SU-DHL-6 (cell line): Measurements from ENCODE around the gene HID1.

Experiments used
- CTCF ChIP-seq: fragments of 200-600 bp; sonication (generic); IDR thresholded peaks from one replicate; pipeline ENCODE4 v1.5.1; 2017; ENCODE audit warnings: antibody characterized with exemption, mild to moderate bottlenecking, low read length, moderate library complexity; ENCODE audit not compliant: insufficient read depth, poor library complexity, severe bottlenecking
- EZH2phosphoT487 ChIP-seq: fragments of 200-600 bp; sonication (generic), shearing (Covaris generic); conservative IDR thresholded peaks from 2 replicates; pipeline ENCODE4 v1.6.1; 2018; ENCODE audit warnings: mild to moderate bottlenecking, antibody characterized with exemption, low read length, moderate library complexity, mixed read lengths

GRCh38 chr17:74916136-74916850, 56.3 kb downstream of the HID1 start:
- no peak for TF ChIP-seq CTCF
- no peak for TF ChIP-seq EZH2phosphoT487
